Measurements from ENCODE around the gene EIF5B.

- TF ChIP-seq CTCF (IDR thresholded peaks at IDR 0.05) (no peak), EZH2 (IDR thresholded peaks at IDR 0.05; ENCODE audit: borderline replicate concordance, insufficient read depth, low read depth, low read length, poor library complexity, severe bottlenecking) (no peak)
Observed at GRCh38 chr2:99356853-99357252, 19.7 kb downstream of the EIF5B start.

Data from B cell (primary cell).